A549 (cell line): ENCODE measurements around the gene USP22. TPM values are rescaled to one million over a fixed set of nuclear protein-coding genes. Genes with fewer than 3 reads are reported as not detected.
"Not testable (repeated sequence)": the region's sequence is repeated elsewhere in the genome, so short reads cannot be mapped to it uniquely, and the experiment has no call there.

Source experiments
- ATAC-seq, 2 experiments: fragments of 200-7000 bp in 1 of 2; fragments of >200 bp in 1 of 2; cut with Nextera tagmentation in 1 of 2; cut with Tn5 transposase in 1 of 2; 3 replicates each; pipeline versions ENCODE4 v1.8.0 to v1.9.1; 2018 to 2020; ENCODE audit warnings: mild to moderate bottlenecking in 1 of 2, moderate library complexity in 1 of 2
- CTCF ChIA-PET: fragments of 300-600 bp; sonication (Branson Sonifier 250); formaldehyde crosslinking; extraction: SDS; loops from one replicate; lab custom pipeline; 2021; ENCODE audit warnings: antibody characterized with exemption, inconsistent platforms; lab: Yijun Ruan, JAX
- POLR2A ChIA-PET: fragments of 350-600 bp; formaldehyde crosslinking; extraction: SDS; loops from one replicate; lab custom pipeline; 2021; ENCODE audit warnings: antibody characterized with exemption, inconsistent platforms; lab: Yijun Ruan, JAX
- DNase-seq, 2 experiments: peaks; one replicate each; pipeline versions ENCODE4 v3.0.0 to v3.0.0-alpha.2; 2011 to 2016; ENCODE audit warnings: low read depth in 1 of 2, low spot score in 1 of 2
- FAIRE-seq: peaks from 2 replicates; lab custom pipeline; 2011; peaks lifted over from hg19 to GRCh38; lab: Jason Lieb, UNC
- H3K27ac ChIP-seq, 2 experiments: fragments of >200 bp; sonication (Bioruptor Twin); formaldehyde crosslinking; 3 replicates each; pipeline ENCODE4 v1.5.1; 2016 to 2017
- H3K4me1 ChIP-seq: fragments of >200 bp; sonication (Bioruptor Twin); formaldehyde crosslinking; 3 replicates; pipeline ENCODE4 v1.6.1; 2016
- H3K4me2 ChIP-seq: fragments of >200 bp; sonication (Bioruptor Twin); formaldehyde crosslinking; 3 replicates; pipeline ENCODE4 v1.6.1; 2016
- H3K4me3 ChIP-seq: fragments of >200 bp; sonication (Bioruptor Twin); formaldehyde crosslinking; 3 replicates; pipeline ENCODE4 v1.5.1; 2016
- H3K9me3 ChIP-seq: fragments of >200 bp; sonication (Bioruptor Twin); formaldehyde crosslinking; 3 replicates; pipeline ENCODE4 v1.6.1; 2016
- ELK1 ChIP-seq: fragments of 150-350 bp; IDR thresholded peaks from 2 replicates; pipeline ENCODE4 v1.6.1; 2014; ENCODE audit warnings: low read depth, mild to moderate bottlenecking, low read length
- ESRRA ChIP-seq: fragments of 150-350 bp; IDR thresholded peaks from 2 replicates; pipeline ENCODE4 v1.6.1; 2014; ENCODE audit warnings: mild to moderate bottlenecking, low read length, borderline replicate concordance
- HEYL ChIP-seq: fragments of 250-450 bp; sonication (Bioruptor Pico); IDR thresholded peaks from 2 replicates; pipeline ENCODE4 v1.8.0; 2021; ENCODE audit warnings: mild to moderate bottlenecking, moderate library complexity
- HMGXB4 ChIP-seq: fragments of 250-450 bp; sonication (Bioruptor Pico); IDR thresholded peaks from 2 replicates; pipeline ENCODE4 v1.5.0; 2021; ENCODE audit warnings: mild to moderate bottlenecking, moderate library complexity, borderline replicate concordance
- HOXB13 ChIP-seq: fragments of 250-450 bp; sonication (Bioruptor Pico); IDR thresholded peaks from 2 replicates; pipeline ENCODE4 v1.5.0; 2020; ENCODE audit warnings: low read depth, mild to moderate bottlenecking, moderate library complexity
- KDM5A ChIP-seq: fragments of 200-600 bp; sonication (generic); IDR thresholded peaks from 2 replicates; pipeline ENCODE4 v1.6.1; 2016; ENCODE audit warnings: antibody characterized with exemption, mild to moderate bottlenecking
- MAFK ChIP-seq: fragments of 450-650 bp; IDR thresholded peaks from 2 replicates; pipeline ENCODE4 v1.6.1; 2014; ENCODE audit not compliant: partially characterized antibody
- NPAS2 ChIP-seq: fragments of 250-450 bp; sonication (Bioruptor Pico); IDR thresholded peaks from 2 replicates; pipeline ENCODE4 v1.8.0; 2022; ENCODE audit warnings: mild to moderate bottlenecking, moderate library complexity, borderline replicate concordance
- PHF8 ChIP-seq: fragments of 200-600 bp; sonication (generic); IDR thresholded peaks from 2 replicates; pipeline ENCODE4 v1.6.1; 2016; ENCODE audit warnings: low read depth, mild to moderate bottlenecking, antibody characterized with exemption, moderate library complexity, borderline replicate concordance
- RFX5 ChIP-seq: fragments of 450-650 bp; IDR thresholded peaks from 2 replicates; pipeline ENCODE4 v1.7.1; 2014; ENCODE audit warnings: antibody characterized with exemption, mild to moderate bottlenecking, moderate library complexity
- TFCP2L1 ChIP-seq: fragments of 250-450 bp; sonication (Bioruptor Pico); IDR thresholded peaks from 2 replicates; pipeline ENCODE4 v1.5.0; 2021; ENCODE audit warnings: mild to moderate bottlenecking
- TP53 ChIP-seq: fragments of 250-450 bp; sonication (Bioruptor Pico); IDR thresholded peaks from 2 replicates; pipeline ENCODE4 v1.5.0; 2021; ENCODE audit warnings: mild to moderate bottlenecking, moderate library complexity
- ZSCAN20 ChIP-seq: fragments of 250-450 bp; sonication (Bioruptor Pico); IDR thresholded peaks from 2 replicates; pipeline ENCODE4 v1.8.0; 2022; ENCODE audit warnings: mild to moderate bottlenecking, moderate library complexity
- WGBS: methylation state at CpG from one replicate; pipeline ENCODE4 v1.1.6; 2017; ENCODE audit errors: missing lambda C conversion rate; 5-methylcytosine and 5-hydroxymethylcytosine counted together
- polyA plus RNA-seq, 4 experiments: library from polyadenylated mRNA; depleted of rRNA in 3 of 4; stranded (reverse); fragments of >200 nt; fragmentation: RNase III in 1 of 4; extraction: RNeasy Plus Mini Kit Qiagen cat#74134 plus additional on column Dnase treatment in 1 of 4; gene quantifications; 2 replicates in 3 of 4; 3 replicates in 1 of 4; pipeline ENCODE4 v1.2.3, GENCODE V29; 2011 to 2017
- TF ChIP-seq, protein P1 (sequence below): IDR thresholded peaks from 2 replicates; pipeline ENCODE4 v1.6.1; 2012
- TF ChIP-seq, protein P2 (sequence below): fragments of 250-450 bp; sonication (Bioruptor Pico); IDR thresholded peaks from 2 replicates; pipeline ENCODE4 v1.5.0; 2020; ENCODE audit warnings: low read depth, mild to moderate bottlenecking, moderate library complexity

Gene USP22
- polyA plus RNA-seq, 2 of the 4 experiments (the other 2 are of a cell fraction), result 130 to 293 TPM

- Histone ChIP-seq H3K9me3 (no peaks in the 10 kb centered on the region), H3K4me3 (no peak overlapping the region), H3K27ac (no peak overlapping the region), H3K4me1 (no peaks in the 10 kb centered on the region), H3K4me2 (no peak overlapping the region)
- CTCF ChIA-PET, result interaction anchor here (1.8 kb wide), 1 partner anchor 13 kb away, joined by 11 read pairs; no protein-coding TSS in a partner anchor
- 66% methylated on average over 3 of the region's 3 CpGs for WGBS
- POLR2A ChIA-PET, result no interaction called here
- DNase-seq (no peak), FAIRE-seq (no peak), ATAC-seq (no peak)
- TF ChIP-seq MAFK, result no peak
- TF ChIP-seq ESRRA, result no peak
- TF ChIP-seq, protein P1, sequence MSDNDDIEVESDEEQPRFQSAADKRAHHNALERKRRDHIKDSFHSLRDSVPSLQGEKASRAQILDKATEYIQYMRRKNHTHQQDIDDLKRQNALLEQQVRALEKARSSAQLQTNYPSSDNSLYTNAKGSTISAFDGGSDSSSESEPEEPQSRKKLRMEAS, result no peak
- TF ChIP-seq NPAS2 (CRISPR knock-in tag), result no peak
- TF ChIP-seq TP53 (CRISPR knock-in tag), result no peak
- TF ChIP-seq KDM5A, result no peak
- no peak for TF ChIP-seq HOXB13 (CRISPR knock-in tag)
- TF ChIP-seq HMGXB4 (CRISPR knock-in tag), result no peak
- no peak for TF ChIP-seq ELK1
- TF ChIP-seq PHF8, result no peak
- no peak for TF ChIP-seq RFX5
- TF ChIP-seq HEYL (CRISPR knock-in tag), result no peak
- no peak for TF ChIP-seq ZSCAN20
- TF ChIP-seq TFCP2L1, result no peak
- TF ChIP-seq, protein P2, sequence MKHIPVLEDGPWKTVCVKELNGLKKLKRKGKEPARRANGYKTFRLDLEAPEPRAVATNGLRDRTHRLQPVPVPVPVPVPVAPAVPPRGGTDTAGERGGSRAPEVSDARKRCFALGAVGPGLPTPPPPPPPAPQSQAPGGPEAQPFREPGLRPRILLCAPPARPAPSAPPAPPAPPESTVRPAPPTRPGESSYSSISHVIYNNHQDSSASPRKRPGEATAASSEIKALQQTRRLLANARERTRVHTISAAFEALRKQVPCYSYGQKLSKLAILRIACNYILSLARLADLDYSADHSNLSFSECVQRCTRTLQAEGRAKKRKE (CRISPR knock-in tag), result no peak
Observed at GRCh38 chr17:20979792-20980083, 63.1 kb downstream of the USP22 start.

GRCh38 chr17:20979007-20979791 lies 63.6 kb downstream of the USP22 start:
- ATAC-seq, H3K4me2 ChIP-seq, H3K9me3 ChIP-seq, POLR2A ChIA-PET, H3K4me3 ChIP-seq, DNase-seq, H3K4me1 ChIP-seq, H3K27ac ChIP-seq: not testable (repeated sequence)
- CTCF ChIA-PET, result interaction anchor here (1.1 to 1.8 kb wide), 2 partner anchors 14 to 37 kb away, joined by 4 to 11 read pairs; no protein-coding TSS in a partner anchor
- FAIRE-seq, result peak; percentile 94
- 28% methylated on average over 9 of the region's 9 CpGs for WGBS

DNA sequence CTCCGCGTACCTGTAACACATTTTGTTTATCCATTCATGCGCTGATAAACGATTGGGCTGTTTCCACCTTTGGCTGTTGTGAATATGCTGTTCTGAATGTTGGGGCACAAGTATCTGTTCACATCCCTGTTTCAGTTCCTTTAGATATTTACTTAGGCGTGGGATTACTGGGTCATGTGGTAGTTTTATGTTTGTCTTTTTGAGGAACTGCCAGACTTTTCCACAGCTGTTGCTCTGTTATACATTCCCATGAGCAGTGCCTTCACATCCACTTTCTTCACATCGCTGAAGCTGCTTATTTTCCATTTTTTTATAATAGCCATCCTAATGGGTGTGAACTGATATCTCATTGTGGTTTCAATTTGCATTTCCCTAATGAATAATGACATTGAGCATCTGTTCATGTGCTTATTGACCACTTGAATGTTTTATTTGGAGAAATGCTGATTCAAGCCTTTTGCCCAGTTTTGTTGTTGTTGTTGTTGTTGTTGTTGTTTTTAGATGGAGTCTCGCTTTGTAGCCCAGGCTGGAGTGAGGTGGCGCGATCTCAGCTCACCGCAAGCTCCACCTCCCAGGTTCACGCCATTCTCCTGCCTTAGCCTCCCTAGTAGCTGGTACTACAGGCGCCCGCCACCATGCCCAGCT lies 65.1 kb downstream of the USP22 start:
- H3K4me3 ChIP-seq, H3K4me1 ChIP-seq, H3K9me3 ChIP-seq, POLR2A ChIA-PET, H3K27ac ChIP-seq, ATAC-seq, FAIRE-seq, DNase-seq, H3K4me2 ChIP-seq: not testable (repeated sequence)
- 75% methylated on average over 13 of the region's 13 CpGs for WGBS
- TF ChIP-seq MAFK, result peak; percentile 71
- CTCF ChIA-PET, result interaction anchor here (0.9 to 1.7 kb wide), 4 partner anchors 15 to 177 kb away, joined by 3 to 4 read pairs (median 4); no protein-coding TSS in a partner anchor
